NT2/D1 (cell line): ENCODE data around the gene FIBCD1.

Experiments
- DNase-seq: peaks from one replicate; pipeline ENCODE4 v3.0.0-alpha.2; 2011; ENCODE audit warnings: low read depth, low spot score
- H3K27me3 ChIP-seq: 2 replicates; pipeline ENCODE4 v1.6.0; 2011; ENCODE audit warnings: mild to moderate bottlenecking; ENCODE audit not compliant: insufficient read length, insufficient read depth
- H3K36me3 ChIP-seq: 2 replicates; pipeline ENCODE4 v1.6.1; 2011; ENCODE audit warnings: mild to moderate bottlenecking, low read length, mixed read lengths; ENCODE audit not compliant: insufficient read depth, insufficient read length
- H3K4me1 ChIP-seq: 2 replicates; pipeline ENCODE4 v1.5.1; 2011; ENCODE audit not compliant: insufficient read depth, insufficient read length
- H3K4me3 ChIP-seq: 2 replicates; pipeline ENCODE4 v1.5.1; 2011; ENCODE audit warnings: low read depth; ENCODE audit not compliant: insufficient read length
- H3K9ac ChIP-seq: 2 replicates; pipeline ENCODE4 v1.6.0; 2011; ENCODE audit warnings: low read depth; ENCODE audit not compliant: insufficient read length
- H3K9me3 ChIP-seq: 2 replicates; pipeline ENCODE4 v1.5.1; 2011; ENCODE audit warnings: mild to moderate bottlenecking, low read length; ENCODE audit not compliant: insufficient read depth
- SUZ12 ChIP-seq: IDR thresholded peaks from 2 replicates; pipeline ENCODE4 v1.6.1; 2011; ENCODE audit not compliant: insufficient read length, insufficient read depth; ENCODE audit errors: extremely low read depth
- YY1 ChIP-seq: IDR thresholded peaks from 2 replicates; pipeline ENCODE4 v1.6.1; 2011; ENCODE audit not compliant: insufficient read length, insufficient read depth
- ZNF274 ChIP-seq: IDR thresholded peaks from 2 replicates; pipeline ENCODE4 v1.6.1; 2011; ENCODE audit warnings: mild to moderate bottlenecking, low read depth, low read length

The FIBCD1 gene

GRCh38 chr9:130921989-130922892 lies 16.8 kb downstream of the FIBCD1 start:
- Histone ChIP-seq H3K27me3 (no peaks in the 10 kb centered on the region), H3K4me1 (peaks cover 29% of the 10 kb centered on the region), H3K9ac (no peak overlapping the region), H3K9me3 (no peaks in the 10 kb centered on the region), H3K4me3 (no peak overlapping the region), H3K36me3 (no peaks in the 10 kb centered on the region)
- DNase-seq: no peak
- TF ChIP-seq ZNF274: no peak
- no peak for TF ChIP-seq YY1
- TF ChIP-seq SUZ12: no peak

- no peaks in the 10 kb centered on the region for H3K27me3 ChIP-seq
- no peaks in the 10 kb centered on the region for H3K9me3 ChIP-seq
- no peak for TF ChIP-seq ZNF274
Observed at GRCh38 chr9:130921300-130921988, 17.6 kb downstream of the FIBCD1 start.

GRCh38 chr9:130920762-130921299 lies 18.2 kb downstream of the FIBCD1 start:
- Histone ChIP-seq H3K9ac (peak overlapping the region; percentile 22), H3K36me3 (no peaks in the 10 kb centered on the region)

More at GRCh38 chr9:130921300-130921988, 17.6 kb downstream of the FIBCD1 start:
- peaks cover 30% of the 10 kb centered on the region for H3K4me1 ChIP-seq
- no peaks in the 10 kb centered on the region for H3K36me3 ChIP-seq
- peak overlapping the region; percentile 22 for H3K9ac ChIP-seq
- H3K4me3 ChIP-seq: no peak overlapping the region
- DNase-seq: no peak

GRCh38 chr9:130920233-130920632 lies 18.8 kb downstream of the FIBCD1 start:
- Histone ChIP-seq H3K4me1 (peaks cover 30% of the 10 kb centered on the region), H3K27me3 (no peaks in the 10 kb centered on the region), H3K9ac (no peak overlapping the region), H3K4me3 (no peak overlapping the region), H3K9me3 (no peaks in the 10 kb centered on the region), H3K36me3 (no peaks in the 10 kb centered on the region)
- DNase-seq: no peak
- TF ChIP-seq ZNF274 (no peak), YY1 (no peak), SUZ12 (no peak)

More at GRCh38 chr9:130920762-130921299, 18.2 kb downstream of the FIBCD1 start:
- H3K9me3 ChIP-seq: no peaks in the 10 kb centered on the region
- H3K4me3 ChIP-seq: no peak overlapping the region
- no peaks in the 10 kb centered on the region for H3K27me3 ChIP-seq
- TF ChIP-seq SUZ12: no peak
- TF ChIP-seq YY1: no peak
- TF ChIP-seq ZNF274: no peak
- H3K4me1 ChIP-seq: peaks cover 30% of the 10 kb centered on the region
- DNase-seq: no peak

GRCh38 chr9:130919559-130920145 lies 19.4 kb downstream of the FIBCD1 start:
- no peak overlapping the region for H3K9ac ChIP-seq
- DNase-seq: no peak
- peaks cover 33% of the 10 kb centered on the region for H3K4me1 ChIP-seq
- H3K27me3 ChIP-seq: no peaks in the 10 kb centered on the region
- no peaks in the 10 kb centered on the region for H3K36me3 ChIP-seq
- no peak overlapping the region for H3K4me3 ChIP-seq
- H3K9me3 ChIP-seq: no peaks in the 10 kb centered on the region
- TF ChIP-seq YY1: no peak
- TF ChIP-seq ZNF274: no peak
- no peak for TF ChIP-seq SUZ12

- Histone ChIP-seq H3K27me3 (no peaks in the 10 kb centered on the region), H3K9ac (no peak overlapping the region), H3K4me1 (peaks cover 38% of the 10 kb centered on the region), H3K4me3 (no peak overlapping the region), H3K36me3 (no peaks in the 10 kb centered on the region), H3K9me3 (no peaks in the 10 kb centered on the region)
- DNase-seq: no peak
- TF ChIP-seq ZNF274: no peak
- no peak for TF ChIP-seq SUZ12
- no peak for TF ChIP-seq YY1
Observed at GRCh38 chr9:130918826-130919558, 20.1 kb downstream of the FIBCD1 start.
